HUES64 (cell line): Measurements from ENCODE around the gene ROGDI.

Experiments
- H3K27ac ChIP-seq: 2 replicates; pipeline ENCODE4 v1.7.0; 2013; ENCODE audit warnings: low read depth, low read length, inconsistent platforms
- H3K27me3 ChIP-seq: 2 replicates; pipeline ENCODE4 v1.6.1; 2013; ENCODE audit warnings: mild to moderate bottlenecking, low read length; ENCODE audit not compliant: insufficient read depth
- H3K36me3 ChIP-seq: 2 replicates; pipeline ENCODE4 v1.6.1; 2013; ENCODE audit warnings: mild to moderate bottlenecking, low read length; ENCODE audit not compliant: insufficient read depth
- H3K4me1 ChIP-seq: 2 replicates; pipeline ENCODE4 v1.6.1; 2013; ENCODE audit warnings: mild to moderate bottlenecking, low read length, moderate library complexity; ENCODE audit not compliant: insufficient read depth
- H3K4me3 ChIP-seq: 2 replicates; pipeline ENCODE4 v1.5.1; 2013; ENCODE audit warnings: mild to moderate bottlenecking, low read length, moderate library complexity
- H3K9ac ChIP-seq: 2 replicates; pipeline ENCODE4 v1.6.1; 2013; ENCODE audit warnings: mild to moderate bottlenecking, low read depth, low read length
- H3K9me3 ChIP-seq: 2 replicates; pipeline ENCODE4 v1.6.1; 2013; ENCODE audit warnings: low read depth, low read length; ENCODE audit not compliant: insufficient read depth
- WGBS: fragments of 150-250, 120-280 bp; methylation state at CpG from one replicate; pipeline ENCODE4 v1.1.7; 2013; ENCODE audit warnings: missing lambda C conversion rate; 5-methylcytosine and 5-hydroxymethylcytosine counted together

Gene ROGDI

DNA sequence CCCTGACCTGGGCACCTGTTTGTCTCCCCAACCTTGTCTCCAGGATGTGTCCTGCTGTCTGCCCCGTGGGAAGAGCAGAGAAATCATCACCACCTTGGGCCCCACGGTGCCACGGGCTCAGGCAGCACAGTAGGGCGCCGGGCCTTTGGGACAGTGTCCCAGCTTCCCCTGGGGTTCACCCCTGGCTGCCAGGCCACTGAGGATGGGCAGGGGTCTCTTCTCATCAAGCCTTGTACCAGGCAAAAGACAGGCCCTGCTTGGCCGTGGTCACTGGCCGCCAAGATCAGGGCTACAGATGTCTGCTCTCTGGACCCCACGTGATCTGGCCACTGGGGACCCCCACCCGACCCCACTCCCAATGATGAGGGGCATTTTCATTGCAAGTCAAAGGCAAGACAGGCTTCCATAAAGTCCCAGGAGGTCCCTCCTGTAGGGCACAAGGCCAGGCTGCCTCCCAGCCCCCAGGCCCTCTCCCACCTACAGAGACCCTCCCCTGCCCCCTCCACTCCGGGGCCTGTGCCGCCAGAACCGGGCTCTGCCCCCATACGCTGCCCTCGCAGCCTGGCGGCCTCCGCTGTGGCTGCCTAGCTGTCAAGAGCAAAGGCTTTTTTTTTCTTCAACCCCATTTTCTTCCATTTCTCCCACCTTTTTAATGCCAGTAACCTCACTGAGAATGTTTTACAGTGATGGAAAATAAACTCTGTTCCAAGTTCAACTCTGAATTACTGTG lies 53.6 kb downstream of the ROGDI start:
- no peak overlapping the region for H3K9ac ChIP-seq
- no peak overlapping the region for H3K4me3 ChIP-seq
- peaks cover 32% of the 10 kb centered on the region for H3K36me3 ChIP-seq
- WGBS, result 94% methylated on average over 16 of the region's 16 CpGs
- no peak overlapping the region for H3K27ac ChIP-seq
- no peaks in the 10 kb centered on the region for H3K4me1 ChIP-seq
- no peaks in the 10 kb centered on the region for H3K27me3 ChIP-seq
- H3K9me3 ChIP-seq, result no peaks in the 10 kb centered on the region

DNA sequence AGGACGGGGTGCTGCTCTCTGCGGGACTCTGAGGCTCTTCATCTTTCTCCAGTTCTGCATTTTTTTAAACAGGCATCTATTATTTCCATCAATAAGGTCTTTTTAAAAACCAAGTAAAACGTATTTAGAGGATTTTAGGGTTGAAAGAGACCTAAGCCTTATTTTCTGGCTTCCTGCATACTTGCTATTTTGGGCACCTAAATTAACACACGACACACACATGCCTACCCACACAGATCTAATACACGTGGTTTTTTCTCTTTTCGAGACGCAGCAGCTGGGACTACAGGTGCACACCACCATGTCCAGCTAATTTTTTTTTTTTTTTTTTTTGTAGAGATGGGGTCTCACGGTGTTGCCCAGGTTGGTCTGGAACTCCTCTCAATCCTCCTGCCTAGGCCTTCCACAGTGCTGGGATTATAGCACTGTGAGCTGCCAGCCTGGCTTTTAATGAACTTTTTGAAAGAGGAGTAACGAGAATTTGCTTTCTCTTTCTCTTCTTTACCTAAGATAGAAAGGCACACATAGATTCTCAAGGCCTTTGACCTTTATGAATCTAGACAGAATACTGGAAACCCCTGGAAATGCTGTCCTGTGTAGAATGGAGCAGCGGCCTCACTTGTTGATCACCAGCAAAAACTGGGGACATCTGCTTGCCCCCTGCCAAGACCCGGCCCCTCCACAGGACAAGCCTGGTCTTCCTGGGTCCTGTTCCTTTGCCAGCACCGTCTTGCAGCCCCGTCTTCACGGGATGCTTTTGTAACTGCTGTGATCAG lies 54.3 kb downstream of the ROGDI start:
- H3K36me3 ChIP-seq, result peaks cover 24% of the 10 kb centered on the region
- whole genome bisulfite sequencing, result 94% methylated on average over 13 of the region's 14 CpGs
- no peaks in the 10 kb centered on the region for H3K4me1 ChIP-seq
- no peaks in the 10 kb centered on the region for H3K9me3 ChIP-seq
- no peak overlapping the region for H3K9ac ChIP-seq
- no peaks in the 10 kb centered on the region for H3K27me3 ChIP-seq
- no peak overlapping the region for H3K27ac ChIP-seq
- H3K4me3 ChIP-seq, result no peak overlapping the region

DNA sequence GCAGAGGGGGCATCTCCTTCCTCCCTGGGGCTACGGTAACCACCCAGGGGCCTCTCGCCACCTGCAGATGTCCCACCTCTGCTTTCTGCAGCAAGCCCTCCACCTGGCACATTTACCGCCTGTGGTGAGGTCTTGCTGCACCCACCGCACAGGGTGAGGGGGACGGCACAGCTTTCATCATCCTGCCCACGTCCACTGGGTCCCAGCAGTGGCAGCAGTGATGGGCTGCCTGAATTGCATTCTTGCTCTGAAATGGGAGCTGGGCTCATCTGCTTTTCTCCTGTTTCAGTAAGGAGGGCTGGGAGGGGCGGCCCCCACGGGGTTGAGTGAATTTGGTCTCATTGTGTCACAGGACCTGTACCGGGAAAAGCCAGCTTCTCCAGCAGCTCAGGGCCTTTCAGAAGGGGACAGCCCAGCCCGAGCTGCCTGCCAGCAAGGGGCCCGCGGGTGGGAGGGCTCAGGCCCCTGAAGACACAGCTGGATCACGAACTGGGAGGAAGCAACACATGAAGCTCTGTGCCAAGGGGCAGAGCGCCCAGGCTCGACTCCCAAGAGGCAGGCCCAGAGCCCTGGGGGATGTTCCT lies 55.4 kb downstream of the ROGDI start:
- Histone ChIP-seq H3K27me3 (no peaks in the 10 kb centered on the region), H3K27ac (no peak overlapping the region), H3K36me3 (peaks cover 14% of the 10 kb centered on the region), H3K9me3 (no peaks in the 10 kb centered on the region), H3K9ac (no peak overlapping the region), H3K4me3 (no peak overlapping the region), H3K4me1 (no peaks in the 10 kb centered on the region; the same call in 1 of the 2 replicates)
- 76% methylated on average over 15 of the region's 15 CpGs for WGBS
